HG02798 (cell line): ENCODE data around the gene ATOH8.

ENCODE experiments used
- ATAC-seq: cut with Tn5 transposase; IDR thresholded peaks from one replicate; pipeline ENCODE4 v1.9.1; 2021; ENCODE audit warnings: mild to moderate bottlenecking; ENCODE audit not compliant: unreplicated experiment, poor library complexity

The ATOH8 gene

DNA sequence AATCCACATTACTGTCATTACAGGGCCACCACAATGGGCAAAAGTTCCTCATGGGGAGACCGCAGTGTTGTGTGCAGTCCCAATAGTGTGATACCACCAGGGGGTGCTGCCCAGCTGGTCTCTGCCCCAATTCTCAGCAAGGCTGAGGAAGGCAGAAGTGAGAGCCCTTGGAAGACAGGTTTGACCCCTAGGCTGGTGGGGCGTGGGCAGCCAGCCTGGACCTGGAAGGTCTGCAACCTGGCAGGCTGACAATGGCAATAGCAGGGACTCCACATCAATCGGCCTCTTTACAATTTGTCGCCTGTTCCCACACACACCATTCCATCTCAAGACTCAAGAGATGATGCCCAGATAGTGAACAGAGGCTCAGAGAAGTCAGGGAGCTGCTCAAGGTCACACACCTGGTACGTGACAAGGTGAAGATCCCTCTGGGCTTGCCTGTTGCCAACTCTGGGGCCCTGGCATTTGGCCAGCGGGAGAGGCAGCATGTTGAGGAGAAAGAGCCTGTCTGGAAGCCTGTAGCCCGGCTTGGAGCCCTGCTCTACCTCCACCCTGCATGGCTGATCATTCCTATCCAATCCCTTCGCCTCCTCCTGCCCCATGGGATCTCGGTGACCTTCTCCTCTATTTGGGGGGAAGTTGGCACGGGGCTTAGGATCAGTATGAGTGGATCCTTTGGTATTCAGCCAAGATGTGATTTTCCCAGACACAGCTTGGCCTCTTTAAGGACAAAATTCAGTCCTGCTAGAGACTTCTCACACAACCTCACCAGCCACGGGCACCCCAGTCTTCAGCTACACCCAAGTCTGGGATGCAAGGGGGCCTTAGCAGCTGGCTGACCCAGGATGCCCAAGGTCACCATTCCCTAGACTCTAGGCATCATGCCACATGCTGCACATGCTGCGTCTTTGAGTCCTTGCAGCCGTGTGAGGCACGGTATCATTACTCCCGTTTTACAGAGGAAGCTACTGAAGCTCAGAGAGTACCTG is 2.9 kb upstream of the ATOH8 start:
- ATAC-seq: no peak

DNA sequence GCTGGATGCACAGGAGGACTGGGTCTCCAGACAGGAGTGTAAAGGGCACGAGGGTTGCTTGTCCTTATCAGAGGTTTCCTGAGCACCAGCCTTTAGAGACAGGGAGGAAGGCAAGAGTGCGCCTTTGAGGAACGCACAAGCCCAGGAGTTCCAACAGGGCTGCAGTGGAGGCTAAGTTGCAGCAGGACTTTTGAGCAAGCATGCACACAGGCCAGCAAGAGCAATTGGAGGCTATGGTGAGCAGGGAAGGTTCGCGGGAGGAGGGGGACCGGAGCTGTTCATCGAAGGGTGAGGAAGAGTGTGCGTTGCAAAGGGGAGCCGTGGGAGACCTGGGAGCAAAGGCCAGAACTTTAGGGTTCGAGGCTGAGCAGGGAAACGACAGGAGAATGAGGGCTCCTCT is 2.2 kb upstream of the ATOH8 start:
- ATAC-seq: no peak

DNA sequence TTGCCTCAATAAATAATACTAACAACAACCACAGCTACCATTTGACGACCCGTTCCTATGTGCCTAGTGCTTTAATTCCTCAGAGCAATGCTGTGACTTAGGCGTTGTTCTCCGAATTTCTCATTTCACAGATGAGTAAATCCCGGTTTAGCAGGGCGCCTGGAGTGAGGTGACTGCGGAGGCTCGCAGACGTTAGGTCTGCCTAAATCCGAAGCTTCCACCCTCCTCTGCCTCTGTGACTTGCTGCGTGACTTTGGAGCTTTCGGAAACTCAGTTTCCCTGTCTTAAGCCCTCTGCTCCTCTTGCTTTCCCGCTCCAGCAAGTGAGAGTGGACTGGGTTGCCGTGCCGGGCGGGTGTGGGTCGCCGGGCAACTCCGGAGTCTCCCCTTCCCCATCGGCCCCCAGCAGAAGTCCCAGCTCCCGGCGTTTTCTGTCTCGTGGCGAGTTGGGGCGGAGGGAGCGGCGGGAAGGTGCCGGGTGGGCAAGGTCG is 711 bp upstream of the ATOH8 start:
- no peak for ATAC-seq

DNA sequence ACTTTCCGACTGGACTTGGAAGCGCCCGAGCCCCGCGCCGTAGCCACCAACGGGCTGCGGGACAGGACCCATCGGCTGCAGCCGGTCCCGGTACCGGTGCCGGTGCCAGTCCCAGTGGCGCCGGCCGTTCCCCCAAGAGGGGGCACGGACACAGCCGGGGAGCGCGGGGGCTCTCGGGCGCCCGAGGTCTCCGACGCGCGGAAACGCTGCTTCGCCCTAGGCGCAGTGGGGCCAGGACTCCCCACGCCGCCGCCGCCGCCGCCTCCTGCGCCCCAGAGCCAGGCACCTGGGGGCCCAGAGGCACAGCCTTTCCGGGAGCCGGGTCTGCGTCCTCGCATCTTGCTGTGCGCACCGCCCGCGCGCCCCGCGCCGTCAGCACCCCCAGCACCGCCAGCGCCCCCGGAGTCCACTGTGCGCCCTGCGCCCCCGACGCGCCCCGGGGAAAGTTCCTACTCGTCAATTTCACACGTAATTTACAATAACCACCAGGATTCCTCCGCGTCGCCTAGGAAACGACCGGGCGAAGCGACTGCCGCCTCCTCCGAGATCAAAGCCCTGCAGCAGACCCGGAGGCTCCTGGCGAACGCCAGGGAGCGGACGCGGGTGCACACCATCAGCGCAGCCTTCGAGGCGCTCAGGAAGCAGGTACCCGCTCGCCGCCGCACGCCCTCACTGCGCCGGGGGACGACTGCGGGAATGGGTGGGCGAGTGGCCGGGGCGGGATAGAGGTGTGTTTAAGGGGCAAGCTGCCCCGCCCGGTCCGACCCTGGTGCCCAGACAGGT is 713 bp downstream of the ATOH8 start:
- ATAC-seq: no peak

DNA sequence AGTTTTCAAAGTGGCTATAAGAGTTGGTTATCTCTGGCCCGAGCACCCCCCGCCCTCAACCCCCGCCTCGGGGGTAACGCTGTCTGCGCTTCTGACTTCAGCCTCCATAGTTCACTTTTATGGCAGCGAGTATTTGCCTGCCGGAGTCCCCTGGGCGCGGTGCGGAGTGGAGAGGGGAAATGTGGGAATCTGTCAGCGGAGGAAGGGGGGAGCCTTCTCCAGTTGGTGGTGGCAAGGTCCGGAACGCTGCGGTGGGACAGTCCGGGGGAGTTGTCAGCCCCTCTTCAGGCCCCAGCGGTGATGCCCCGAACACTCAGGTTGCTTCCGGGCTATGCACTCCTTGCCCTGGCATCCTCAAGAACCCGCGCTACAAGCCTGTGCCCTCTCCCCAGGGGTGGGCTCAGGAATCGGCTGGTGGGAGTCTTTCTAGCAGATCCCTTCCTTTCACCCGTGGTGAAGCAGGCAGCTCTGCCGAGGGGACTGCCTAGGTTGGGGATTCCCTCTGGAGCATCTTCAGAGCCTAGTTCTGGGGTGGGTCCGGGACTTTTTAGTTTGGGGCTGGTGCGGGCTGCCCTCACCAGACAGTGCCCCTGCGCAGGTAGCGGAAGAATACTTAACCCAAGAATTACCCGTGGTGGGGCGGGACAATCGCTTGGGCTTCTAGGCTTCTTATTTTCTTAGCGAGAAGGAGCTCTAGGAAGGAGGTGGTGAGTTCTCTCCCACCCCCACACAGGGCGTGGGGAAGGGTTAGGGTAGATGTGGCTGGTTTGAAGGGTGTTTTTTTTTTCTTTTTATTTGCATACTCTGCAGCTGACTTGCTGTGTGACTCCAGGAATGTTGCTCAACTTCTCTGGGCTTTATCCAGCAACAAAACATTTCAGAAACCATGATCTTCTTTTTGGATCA is 1.6 kb downstream of the ATOH8 start:
- no peak for ATAC-seq

DNA sequence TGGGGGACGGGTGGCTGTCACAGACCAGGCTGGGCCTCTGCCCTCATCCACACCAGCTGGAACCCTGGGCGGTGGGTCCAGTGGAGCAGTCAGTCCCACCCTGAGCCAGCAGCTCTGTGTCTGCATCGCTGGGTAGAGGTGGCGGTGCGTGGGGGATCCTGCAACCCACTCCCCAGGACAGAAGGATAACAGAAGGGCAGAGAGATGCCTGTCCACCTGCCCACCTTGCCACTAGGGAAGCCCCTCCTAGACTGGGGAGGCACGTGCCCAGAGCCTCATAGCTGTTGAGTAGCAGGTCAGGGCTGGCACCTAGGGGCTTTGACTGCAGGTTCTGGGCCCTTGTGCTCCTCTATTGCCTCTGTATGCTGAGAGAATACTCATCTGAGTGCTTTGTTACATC is 2.4 kb downstream of the ATOH8 start:
- no peak for ATAC-seq

DNA sequence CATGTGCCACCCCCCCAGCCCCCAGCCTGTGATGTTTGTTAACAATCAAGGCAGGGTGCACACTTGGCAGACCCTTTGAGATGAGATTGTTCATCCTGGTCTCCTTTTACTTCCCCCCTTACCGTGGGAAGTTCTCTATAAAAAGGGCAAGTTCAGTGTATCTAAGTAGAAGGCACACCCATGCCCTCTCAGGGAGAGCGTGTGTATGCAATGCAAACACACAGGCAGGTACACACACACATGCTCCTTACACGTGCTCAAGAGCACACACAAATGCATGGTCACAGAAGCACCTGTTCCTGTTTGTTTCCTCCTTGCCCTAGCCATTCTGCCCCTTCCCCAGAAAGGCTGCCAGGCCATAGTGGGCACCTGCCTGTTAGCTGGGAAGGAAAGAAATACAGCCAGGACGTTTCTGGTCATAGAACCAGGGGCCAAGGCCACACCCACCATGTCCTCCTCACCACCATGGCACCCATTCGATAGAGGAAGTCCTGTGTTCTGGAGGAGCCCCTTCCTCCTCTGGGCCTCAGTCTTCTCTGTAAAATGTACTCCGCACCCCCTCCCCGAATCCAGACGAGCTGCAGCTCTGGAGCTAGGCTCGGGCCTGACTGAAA is 3.1 kb downstream of the ATOH8 start:
- no peak for ATAC-seq

DNA sequence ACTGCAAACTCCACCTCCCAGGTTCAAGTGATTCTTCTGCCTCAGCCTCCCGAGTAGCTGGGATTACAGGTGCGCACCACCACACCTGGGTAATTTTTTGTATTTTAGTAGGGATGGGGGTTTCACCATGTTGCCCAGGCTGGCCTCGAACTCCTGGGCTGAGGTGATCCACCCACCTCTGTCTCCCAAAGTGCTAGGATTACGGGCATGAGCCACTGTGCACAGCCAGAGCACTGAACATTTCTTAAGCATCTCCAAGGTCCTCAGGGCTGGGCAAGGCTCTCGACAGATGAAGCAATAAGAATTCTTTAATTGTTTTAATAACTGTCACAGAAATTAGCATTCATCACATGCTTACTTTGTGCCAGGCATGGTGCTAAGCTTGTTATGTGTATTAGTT is 4.1 kb downstream of the ATOH8 start:
- no peak for ATAC-seq

DNA sequence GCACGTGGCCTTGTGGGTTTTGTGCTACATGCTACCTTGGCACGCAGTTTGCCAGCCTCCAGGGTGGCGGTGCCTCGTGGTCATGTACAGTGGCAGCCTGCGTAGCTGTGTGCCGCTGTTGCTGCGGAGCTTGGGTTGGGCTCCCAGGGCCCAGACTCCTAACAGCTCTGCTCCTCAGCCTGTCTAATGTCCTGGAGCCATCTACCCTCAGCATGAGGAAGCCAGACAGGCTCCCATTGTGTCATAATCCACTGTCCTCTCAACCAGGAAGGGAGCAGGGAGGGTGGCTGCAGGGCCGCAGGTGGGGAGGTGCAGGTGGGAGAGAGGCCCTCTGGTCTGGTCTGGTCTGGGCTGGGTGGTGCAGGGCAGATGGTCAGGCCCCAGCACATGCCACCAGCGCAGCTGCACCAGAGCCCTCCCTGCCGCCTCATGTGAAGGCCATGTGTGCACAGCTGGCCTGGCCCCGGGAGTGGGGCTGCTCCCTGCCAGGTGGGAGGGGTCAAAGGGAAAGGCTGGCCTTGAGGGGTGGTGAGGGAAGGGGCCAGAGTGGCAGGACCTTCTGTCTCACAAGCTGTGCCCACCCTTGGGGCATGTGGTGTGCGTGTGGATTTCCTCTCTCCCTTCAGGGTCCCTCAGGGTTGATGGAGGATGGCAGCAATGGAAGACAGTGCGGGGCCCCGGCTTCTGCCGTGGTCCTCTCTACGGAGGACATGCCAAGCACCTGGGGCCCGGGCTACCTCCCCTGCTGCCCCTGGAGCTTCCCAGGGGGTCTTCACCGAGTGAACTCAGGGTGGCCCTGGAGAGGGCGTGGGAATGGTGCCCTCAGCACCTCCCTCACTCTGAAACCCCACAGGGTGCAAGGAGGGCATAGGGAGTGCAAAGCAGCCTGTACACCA is 4.8 kb downstream of the ATOH8 start:
- ATAC-seq: no peak

DNA sequence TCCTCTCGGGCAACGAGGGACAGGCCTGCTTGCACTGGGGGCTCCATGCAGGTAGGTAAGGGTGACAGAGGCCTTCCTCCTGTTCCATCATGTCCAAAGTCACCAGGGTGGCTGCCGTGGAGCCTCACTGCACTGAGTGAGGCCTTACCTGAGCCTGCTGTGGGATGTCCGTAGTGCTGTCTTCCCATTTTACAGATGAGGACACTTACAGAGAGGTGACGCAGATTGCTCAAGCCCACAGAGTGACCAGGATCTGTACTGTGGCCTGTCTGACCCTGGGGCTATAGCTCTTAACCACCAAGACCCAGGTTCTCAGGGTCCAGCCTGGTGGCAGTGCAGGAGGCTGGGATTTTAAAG is 5.4 kb downstream of the ATOH8 start:
- no peak for ATAC-seq

DNA sequence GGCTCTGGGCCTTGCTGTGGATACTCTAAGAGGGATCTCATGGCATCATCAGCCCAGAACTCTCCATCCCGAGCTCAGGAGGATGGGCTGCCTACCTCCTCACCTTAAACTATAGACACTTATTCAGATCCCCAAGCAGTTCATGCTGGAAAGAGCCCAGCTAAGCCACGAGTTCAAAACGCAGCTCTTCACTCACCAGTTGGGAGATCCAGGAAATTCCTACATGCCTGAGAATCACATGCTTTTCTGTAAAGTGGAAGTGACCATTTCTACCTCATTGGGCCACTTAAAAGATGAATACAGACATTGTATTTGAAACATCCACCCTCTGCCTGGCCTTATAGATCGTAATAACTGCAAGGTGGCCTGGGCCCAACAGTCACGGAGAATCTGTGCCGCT is 6.6 kb downstream of the ATOH8 start:
- ATAC-seq: no peak

DNA sequence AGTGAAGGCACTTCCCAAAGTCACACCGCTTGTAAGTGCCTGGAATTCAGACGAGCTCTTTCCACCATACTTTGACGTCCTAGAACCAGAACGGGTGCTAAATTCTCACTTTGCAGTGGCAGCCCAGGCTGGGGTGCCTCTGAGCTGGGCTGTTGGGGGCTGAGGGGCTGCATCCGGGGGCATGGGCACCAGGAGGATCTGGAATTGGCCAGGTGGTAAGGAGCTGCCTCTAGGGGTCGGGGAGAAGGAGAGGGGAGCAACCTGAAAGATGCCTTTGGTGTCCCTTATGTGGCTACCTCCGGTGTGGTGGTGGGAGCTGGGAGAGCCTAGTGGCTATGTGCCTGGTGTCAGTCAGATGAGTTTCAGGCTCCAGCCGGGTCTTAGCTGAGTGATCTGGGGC is 7.1 kb downstream of the ATOH8 start:
- ATAC-seq: no peak

DNA sequence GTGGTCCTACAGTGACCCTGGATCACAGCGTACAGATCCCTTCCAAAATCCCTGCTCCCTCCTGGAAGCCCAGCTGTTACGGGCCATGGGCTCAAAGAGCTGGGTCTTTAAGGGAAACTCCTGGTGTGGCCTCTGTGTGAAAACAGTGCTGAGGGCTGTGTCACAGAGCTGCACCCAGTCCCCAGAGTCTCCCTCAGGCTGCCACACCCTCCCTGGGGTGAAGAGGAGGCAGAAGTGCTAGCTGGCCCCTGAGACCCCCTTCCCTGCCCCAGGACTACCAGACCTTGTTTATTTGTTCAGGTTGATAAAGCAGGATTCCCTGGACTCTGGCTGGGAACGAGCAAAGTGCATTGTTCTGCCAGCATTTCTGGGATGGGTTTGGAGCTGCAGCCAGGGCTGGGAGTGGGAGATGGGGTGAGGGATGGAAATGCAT is 7.7 kb downstream of the ATOH8 start:
- no peak for ATAC-seq

DNA sequence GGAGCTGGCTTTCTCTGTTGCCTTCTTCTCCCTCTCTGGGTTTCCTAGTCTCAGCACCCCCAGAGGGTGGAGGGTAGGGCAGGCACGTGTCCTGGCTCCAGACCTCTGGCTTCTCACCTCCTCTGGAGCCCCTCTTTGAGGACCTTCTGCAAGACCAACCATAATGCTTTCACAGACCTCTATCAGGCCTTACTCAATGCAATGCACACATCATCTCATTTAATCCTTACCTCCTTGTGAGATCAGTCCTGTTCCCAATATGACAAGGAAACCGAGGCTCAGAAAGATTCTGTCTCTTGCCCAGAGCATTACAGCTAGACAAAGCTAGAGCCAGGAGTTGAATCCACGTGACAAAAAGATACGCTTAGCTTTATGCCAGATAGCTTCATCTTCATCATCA is 8.2 kb downstream of the ATOH8 start:
- no peak for ATAC-seq

DNA sequence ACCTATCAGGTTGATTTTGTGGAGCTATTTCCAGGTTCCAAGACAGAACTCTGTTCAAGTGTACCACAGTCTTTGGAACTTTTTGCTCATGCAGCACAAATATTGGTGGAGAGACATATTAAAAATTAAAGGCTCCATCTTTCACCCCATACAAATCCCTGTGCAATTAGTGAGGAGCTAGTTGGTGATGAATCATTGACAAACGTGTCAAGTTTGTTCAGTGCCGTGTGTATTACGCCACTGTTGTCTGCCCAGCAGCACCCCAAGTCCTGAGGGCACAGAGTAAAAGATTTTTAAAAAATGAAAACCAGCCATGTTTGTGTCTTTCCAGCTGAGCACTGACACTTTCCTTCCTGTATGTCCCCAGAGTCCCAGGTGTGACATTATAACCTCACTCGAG is 9.3 kb downstream of the ATOH8 start:
- no peak for ATAC-seq

DNA sequence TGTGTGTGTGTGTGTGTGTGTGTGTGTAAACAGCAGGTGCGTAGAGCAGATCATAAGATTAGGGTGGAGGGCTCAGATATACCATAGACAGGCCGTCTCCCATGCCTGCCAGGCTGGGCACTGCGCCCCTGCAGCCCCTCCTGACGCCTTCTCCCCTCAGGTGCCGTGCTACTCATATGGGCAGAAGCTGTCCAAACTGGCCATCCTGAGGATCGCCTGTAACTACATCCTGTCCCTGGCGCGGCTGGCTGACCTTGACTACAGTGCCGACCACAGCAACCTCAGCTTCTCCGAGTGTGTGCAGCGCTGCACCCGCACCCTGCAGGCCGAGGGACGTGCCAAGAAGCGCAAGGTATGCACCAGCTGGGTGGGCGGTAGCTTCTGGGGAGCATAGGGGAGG is 10.0 kb downstream of the ATOH8 start:
- ATAC-seq: no peak

DNA sequence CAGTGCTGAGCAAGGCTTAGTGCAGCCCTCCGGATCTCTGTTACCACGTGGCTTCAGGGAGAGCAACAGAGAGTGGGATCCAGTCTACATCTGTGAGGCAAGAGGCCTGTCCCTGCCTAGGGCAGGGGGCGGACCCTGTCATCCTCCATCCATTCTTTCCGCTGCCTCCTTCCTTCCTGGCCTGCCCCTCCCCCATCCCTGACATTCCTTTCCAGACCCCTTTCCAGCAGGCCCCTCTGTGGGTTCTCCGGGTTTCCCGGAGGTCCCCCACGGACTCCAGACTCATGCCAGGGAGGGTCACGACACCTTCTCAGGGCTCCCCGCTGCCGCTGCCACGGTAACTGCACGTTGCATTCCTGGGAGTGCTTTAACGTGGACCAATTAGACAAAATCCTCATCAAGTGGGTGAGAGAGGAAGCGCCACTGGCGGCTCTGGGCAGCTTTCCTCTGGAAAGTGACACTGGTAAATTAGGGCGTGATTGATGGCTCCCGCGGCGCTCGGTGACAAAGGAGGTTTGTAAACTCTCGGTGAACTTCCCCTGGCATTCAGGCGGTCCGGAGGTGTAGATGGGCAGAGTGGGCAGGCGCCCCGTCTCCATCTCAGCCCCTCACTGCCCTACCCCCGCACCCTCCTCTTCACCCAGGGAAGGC is 11.4 kb downstream of the ATOH8 start:
- no peak for ATAC-seq

DNA sequence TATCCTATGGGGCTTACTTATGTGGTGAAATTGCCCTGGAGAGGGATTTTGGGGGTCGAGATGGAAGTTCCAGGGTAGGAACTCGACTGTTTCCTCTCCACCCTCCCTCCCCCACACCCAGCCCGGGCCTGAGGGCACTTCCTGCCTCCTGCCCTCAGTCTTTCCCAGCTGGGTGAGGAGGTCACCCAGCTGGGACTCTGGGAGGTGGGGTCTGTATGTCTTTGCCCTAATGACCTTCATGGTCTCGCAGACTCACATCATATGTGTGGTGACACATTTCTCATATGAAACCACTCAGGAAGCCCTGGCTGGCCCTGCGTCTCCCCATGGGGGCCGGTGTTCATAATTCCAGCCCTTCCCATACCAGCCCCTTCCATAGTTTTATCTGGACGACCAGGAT is 12.4 kb downstream of the ATOH8 start:
- ATAC-seq: no peak
